Measurements from ENCODE around the gene PCDHB10. TPM values are rescaled to one million over a fixed set of nuclear protein-coding genes. Genes with fewer than 3 reads are reported as not detected.
"Not testable (repeated sequence)": the region's sequence is repeated elsewhere in the genome, so short reads cannot be mapped to it uniquely, and the experiment has no call there.

The PCDHB10 gene
- total and polyA plus RNA-seq, 4 experiments from 2014 or later, result 0.15 TPM; not detected in 3

DNA sequence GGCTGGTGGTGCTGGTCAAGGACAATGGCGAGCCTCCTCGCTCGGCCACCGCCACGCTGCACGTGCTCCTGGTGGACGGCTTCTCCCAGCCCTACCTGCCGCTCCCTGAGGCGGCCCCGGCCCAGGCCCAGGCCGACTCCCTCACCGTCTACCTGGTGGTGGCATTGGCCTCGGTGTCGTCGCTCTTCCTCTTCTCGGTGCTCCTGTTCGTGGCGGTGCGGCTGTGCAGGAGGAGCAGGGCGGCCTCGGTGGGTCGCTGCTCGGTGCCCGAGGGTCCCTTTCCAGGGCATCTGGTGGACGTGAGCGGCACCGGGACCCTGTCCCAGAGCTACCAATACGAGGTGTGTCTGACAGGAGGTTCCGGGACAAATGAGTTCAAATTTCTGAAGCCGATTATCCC is 33.3 kb downstream of the PCDHB10 start:
- DNase-seq; H3K36me3 Mint-ChIP-seq; H3K27ac ChIP-seq (ENCODE audit: low read depth, low read length); H3K4me3 Mint-ChIP-seq; H3K4me1 Mint-ChIP-seq; H3K36me3 ChIP-seq (ENCODE audit: insufficient read depth, low read length); H3K4me3 ChIP-seq (ENCODE audit: low read length in 2 of 2); H3K9me3 ChIP-seq (ENCODE audit: control insufficient read depth in 1 of 2, low read length in 2 of 2); H3K4me1 ChIP-seq (ENCODE audit: insufficient read depth, low read length); intact Hi-C loops (cut with micrococcal nuclease); CTCF ChIA-PET (ENCODE audit: partially characterized antibody); H3K27ac Mint-ChIP-seq; POLR2A ChIA-PET (ENCODE audit: partially characterized antibody): not testable (repeated sequence)
- peaks cover 27 to 32% of the 10 kb centered on the region in 2 donors for H3K27me3 Mint-ChIP-seq
- peaks cover 2 to 48% (median 31%) of the 10 kb centered on the region in 8 donors for H3K9me3 Mint-ChIP-seq
- H3K27me3 ChIP-seq (ENCODE audit: insufficient read depth, low read length), result peaks cover 12% of the 10 kb centered on the region

DNA sequence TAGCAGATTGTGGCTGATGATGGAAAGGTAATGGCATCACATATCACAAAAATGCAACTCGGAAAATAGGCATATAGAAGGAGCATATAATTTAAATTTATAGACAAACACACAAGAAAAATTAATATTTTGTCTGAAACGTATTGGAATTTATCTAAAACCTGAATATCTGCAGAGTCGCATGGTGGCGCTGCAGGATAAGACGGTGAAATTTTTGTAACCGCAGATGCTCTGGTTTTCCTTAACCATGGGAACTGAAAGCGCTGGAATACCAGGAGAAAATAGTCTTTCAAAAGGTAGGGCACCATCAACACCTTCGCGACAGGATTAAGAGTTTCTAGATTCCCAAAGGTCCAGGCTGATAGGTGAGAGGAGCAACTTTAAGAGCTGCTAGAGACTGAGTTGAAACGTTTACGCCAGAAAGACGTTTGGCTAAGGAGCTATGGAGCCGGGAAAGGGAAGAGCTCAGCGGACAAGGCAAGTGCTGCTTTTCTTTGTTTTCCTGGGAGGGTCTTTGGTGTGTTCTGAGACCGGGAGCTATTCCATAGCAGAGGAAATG is 42.0 kb downstream of the PCDHB10 start:
- H3K36me3 ChIP-seq (ENCODE audit: insufficient read depth, low read length), result no peaks in the 10 kb centered on the region
- Mint-ChIP-seq H3K27ac (no peak overlapping the region), H3K27me3 (peaks cover 18 to 32% of the 10 kb centered on the region in 2 donors)

DNA sequence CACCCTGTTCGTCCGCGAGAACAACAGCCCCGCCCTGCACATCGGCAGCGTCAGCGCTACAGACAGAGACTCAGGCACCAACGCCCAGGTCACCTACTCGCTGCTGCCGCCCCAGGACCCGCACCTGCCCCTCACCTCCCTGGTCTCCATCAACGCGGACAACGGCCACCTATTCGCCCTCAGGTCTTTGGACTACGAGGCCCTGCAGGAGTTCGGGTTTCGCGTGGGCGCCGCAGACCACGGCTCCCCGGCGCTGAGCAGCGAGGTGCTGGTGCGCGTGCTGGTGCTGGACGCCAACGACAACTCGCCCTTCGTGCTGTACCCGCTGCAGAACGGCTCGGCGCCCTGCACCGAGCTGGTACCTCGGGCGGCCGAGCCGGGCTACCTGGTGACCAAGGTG is 43.8 kb downstream of the PCDHB10 start:
- H3K27ac ChIP-seq (ENCODE audit: low read depth, low read length); H3K4me3 ChIP-seq (ENCODE audit: low read length in 2 of 2); H3K27me3 ChIP-seq (ENCODE audit: insufficient read depth, low read length); H3K4me3 Mint-ChIP-seq; H3K36me3 Mint-ChIP-seq; H3K4me1 ChIP-seq (ENCODE audit: insufficient read depth, low read length); intact Hi-C loops (cut with micrococcal nuclease); H3K36me3 ChIP-seq (ENCODE audit: insufficient read depth, low read length); H3K4me1 Mint-ChIP-seq; H3K27ac Mint-ChIP-seq; DNase-seq; CTCF ChIA-PET (ENCODE audit: partially characterized antibody); POLR2A ChIA-PET (ENCODE audit: partially characterized antibody); H3K9me3 ChIP-seq (ENCODE audit: control insufficient read depth in 1 of 2, low read length in 2 of 2): not testable (repeated sequence)
- peaks cover 23 to 41% of the 10 kb centered on the region in 2 donors for H3K27me3 Mint-ChIP-seq
- peaks cover 7 to 86% (median 74%) of the 10 kb centered on the region in 8 donors for H3K9me3 Mint-ChIP-seq

More for the DNA sequence above, 42.0 kb downstream of the PCDHB10 start:
- H3K4me3 ChIP-seq (ENCODE audit: low read length in 2 of 2), result no peak overlapping the region
- DNase-seq, result no peak
- H3K27ac ChIP-seq (ENCODE audit: low read depth, low read length), result no peak overlapping the region
- CTCF ChIA-PET (ENCODE audit: partially characterized antibody), result interaction anchor here (0.8 kb wide), 1 partner anchor 324 kb away, joined by 3 read pairs; no protein-coding TSS in a partner anchor
- peak overlapping the region in 2 of 8 donors; percentile 9 to 13 for H3K4me3 Mint-ChIP-seq
- POLR2A ChIA-PET (ENCODE audit: partially characterized antibody), result no interaction called here
- H3K27me3 ChIP-seq (ENCODE audit: insufficient read depth, low read length), result peaks cover 6% of the 10 kb centered on the region
- intact Hi-C loops (cut with micrococcal nuclease), result no loop called here
- H3K9me3 ChIP-seq (ENCODE audit: control insufficient read depth in 1 of 2, low read length in 2 of 2), result no peaks in the 10 kb centered on the region
- H3K4me1 Mint-ChIP-seq, result no peaks in the 10 kb centered on the region
- H3K36me3 Mint-ChIP-seq, result no peaks in the 10 kb centered on the region
- H3K9me3 Mint-ChIP-seq, result peaks cover 7 to 69% (median 63%) of the 10 kb centered on the region in 8 donors
- no peaks in the 10 kb centered on the region for H3K4me1 ChIP-seq (ENCODE audit: insufficient read depth, low read length)

DNA sequence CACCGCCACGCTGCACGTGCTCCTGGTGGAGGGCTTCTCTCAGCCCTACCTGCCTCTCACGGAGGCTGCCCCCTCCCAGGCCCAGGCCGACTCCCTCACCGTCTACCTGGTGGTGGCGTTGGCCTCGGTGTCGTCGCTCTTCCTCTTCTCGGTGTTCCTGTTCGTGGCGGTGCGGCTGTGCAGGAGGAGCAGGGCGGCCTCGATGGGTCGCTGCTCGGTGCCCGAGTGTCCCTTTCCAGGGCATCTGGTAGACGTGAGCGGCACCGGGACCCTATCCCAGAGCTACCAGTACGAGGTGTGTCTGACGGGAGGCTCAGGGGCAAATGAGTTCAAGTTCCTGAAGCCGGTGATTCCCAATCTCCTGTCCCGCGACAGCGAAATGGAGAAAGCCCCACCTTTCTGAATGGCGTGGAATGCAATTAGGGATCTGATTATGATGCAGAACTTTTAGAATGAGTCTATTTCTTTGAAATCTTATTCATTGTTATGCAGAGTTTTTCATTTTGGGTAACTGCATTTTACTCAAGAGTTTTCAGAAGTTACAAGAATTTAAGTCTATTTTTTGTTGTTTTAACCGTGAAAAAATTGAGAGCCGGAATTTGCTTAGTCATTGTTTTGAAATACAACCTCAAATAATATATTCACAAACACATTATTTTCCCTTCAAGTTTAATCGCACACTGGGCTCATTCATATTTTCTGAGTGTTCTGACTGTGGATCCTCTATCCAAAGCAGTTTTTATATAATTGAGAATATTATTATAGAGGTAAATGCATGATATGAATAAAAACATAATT is 44.6 kb downstream of the PCDHB10 start:
- no peaks in the 10 kb centered on the region for H3K36me3 ChIP-seq (ENCODE audit: insufficient read depth, low read length)
- H3K36me3 Mint-ChIP-seq, result peaks cover 3 to 4% of the 10 kb centered on the region in 2 donors
- peaks cover 25 to 44% of the 10 kb centered on the region in 2 donors for H3K27me3 Mint-ChIP-seq
- H3K9me3 ChIP-seq (ENCODE audit: control insufficient read depth in 1 of 2, low read length in 2 of 2), result peaks cover 0 to 6% of the 10 kb centered on the region in 2 donors
- CTCF ChIA-PET (ENCODE audit: partially characterized antibody), result no interaction called here
- no peaks in the 10 kb centered on the region for H3K4me1 Mint-ChIP-seq
- no peak overlapping the region for H3K27ac ChIP-seq (ENCODE audit: low read depth, low read length)
- intact Hi-C loops (cut with micrococcal nuclease), result no loop called here
- no peak for DNase-seq
- H3K9me3 Mint-ChIP-seq, result peaks cover 7 to 82% (median 69%) of the 10 kb centered on the region in 8 donors
- H3K27me3 ChIP-seq (ENCODE audit: insufficient read depth, low read length), result peaks cover 6% of the 10 kb centered on the region
- H3K4me1 ChIP-seq (ENCODE audit: insufficient read depth, low read length), result no peaks in the 10 kb centered on the region
- H3K4me3 ChIP-seq (ENCODE audit: low read length in 2 of 2), result no peak overlapping the region
- peak overlapping the region in 1 of 7 donors; percentile 64 for H3K27ac Mint-ChIP-seq
- POLR2A ChIA-PET (ENCODE audit: partially characterized antibody), result no interaction called here
- no peak overlapping the region for H3K4me3 Mint-ChIP-seq

DNA sequence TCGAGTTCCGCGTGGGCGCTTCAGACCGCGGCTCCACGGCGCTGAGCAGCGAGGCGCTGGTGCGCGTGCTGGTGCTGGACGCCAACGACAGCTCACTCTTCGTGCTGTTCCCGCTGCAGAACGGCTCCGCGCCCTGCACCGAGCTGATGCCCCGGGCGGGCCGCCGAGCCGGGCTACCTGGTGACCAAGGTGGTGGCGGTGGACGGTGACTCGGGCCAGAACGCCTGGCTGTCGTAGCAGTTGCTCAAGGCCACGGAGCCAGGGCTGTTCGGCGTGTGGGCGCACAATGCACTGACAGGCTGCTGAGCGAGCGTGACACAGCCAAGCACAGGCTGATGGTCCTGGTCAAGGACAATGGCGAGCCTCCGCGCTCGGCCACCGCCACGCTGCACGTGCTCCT is 49.3 kb downstream of the PCDHB10 start:
- H3K4me3 Mint-ChIP-seq, result no peak overlapping the region
- H3K36me3 Mint-ChIP-seq, result peaks cover 13 to 15% of the 10 kb centered on the region in 2 donors
- H3K9me3 Mint-ChIP-seq, result peaks cover 6 to 89% (median 81%) of the 10 kb centered on the region in 8 donors
- peaks cover 0 to 19% of the 10 kb centered on the region in 2 donors for H3K9me3 ChIP-seq (ENCODE audit: control insufficient read depth in 1 of 2, low read length in 2 of 2)
- ChIA-PET CTCF (ENCODE audit: partially characterized antibody) (no interaction called here), POLR2A (ENCODE audit: partially characterized antibody) (no interaction called here)
- no peaks in the 10 kb centered on the region for H3K36me3 ChIP-seq (ENCODE audit: insufficient read depth, low read length)
- H3K27me3 ChIP-seq (ENCODE audit: insufficient read depth, low read length), result peaks cover 6% of the 10 kb centered on the region
- H3K4me1 Mint-ChIP-seq, result peaks cover 0 to 4% (median 3%) of the 10 kb centered on the region in 4 donors
- no peak overlapping the region for H3K27ac ChIP-seq (ENCODE audit: low read depth, low read length)
- no peak for DNase-seq
- no peak overlapping the region for H3K4me3 ChIP-seq (ENCODE audit: low read length in 2 of 2)
- H3K27ac Mint-ChIP-seq, result no peak overlapping the region
- no peaks in the 10 kb centered on the region for H3K4me1 ChIP-seq (ENCODE audit: insufficient read depth, low read length)
- intact Hi-C loops (cut with micrococcal nuclease), result no loop called here
- H3K27me3 Mint-ChIP-seq, result peaks cover 27 to 29% of the 10 kb centered on the region in 2 donors

Other genes with a start within 250 kb of the PCDHB10 start
Only the 30 nearest of the 37 such genes appear.
- not detected for gene PCDHB1, start 141.0 kb upstream of the PCDHB10 start, total RNA-seq
- not detected for gene PCDHB1, start 141.0 kb upstream of the PCDHB10 start, polyA plus RNA-seq
- 1 to 10 TPM in 1 of 2 experiments, under 1 TPM in 1; 0.28 to 1.3 TPM for gene PCDHB2, start 97.7 kb upstream of the PCDHB10 start, total RNA-seq
- gene PCDHB2, start 97.7 kb upstream of the PCDHB10 start, polyA plus RNA-seq, result under 1 TPM in 1 of 2 donors, not detected in 1; 0.08 TPM
- not detected for gene PCDHB3, start 91.9 kb upstream of the PCDHB10 start, total RNA-seq
- gene PCDHB3, start 91.9 kb upstream of the PCDHB10 start, polyA plus RNA-seq, result not detected
- gene PCDHB4, start 70.5 kb upstream of the PCDHB10 start, total RNA-seq, result not detected
- not detected for gene PCDHB4, start 70.5 kb upstream of the PCDHB10 start, polyA plus RNA-seq
- under 1 TPM in 1 of 2 experiments, not detected in 1; 0.17 TPM for gene PCDHB5, start 57.1 kb upstream of the PCDHB10 start, total RNA-seq
- gene PCDHB5, start 57.1 kb upstream of the PCDHB10 start, polyA plus RNA-seq, result not detected
- gene PCDHB6, start 42.3 kb upstream of the PCDHB10 start, total RNA-seq, result not detected
- not detected for gene PCDHB6, start 42.3 kb upstream of the PCDHB10 start, polyA plus RNA-seq
- gene PCDHB7, start 19.7 kb upstream of the PCDHB10 start, total RNA-seq, result not detected
- gene PCDHB7, start 19.7 kb upstream of the PCDHB10 start, polyA plus RNA-seq, result not detected
- gene PCDHB8, start 14.6 kb upstream of the PCDHB10 start, total RNA-seq, result not detected
- gene PCDHB8, start 14.6 kb upstream of the PCDHB10 start, polyA plus RNA-seq, result not detected
- gene PCDHB16, start 10.0 kb upstream of the PCDHB10 start, total RNA-seq, result not detected
- gene PCDHB16, start 10.0 kb upstream of the PCDHB10 start, polyA plus RNA-seq, result not detected
- gene PCDHB9, start 5.2 kb upstream of the PCDHB10 start, total RNA-seq, result under 1 TPM; 0.44 TPM
- under 1 TPM in 1 of 2 donors, not detected in 1; 0.62 TPM for gene PCDHB9, start 5.2 kb upstream of the PCDHB10 start, polyA plus RNA-seq
- gene PCDHB11, start 7.3 kb downstream of the PCDHB10 start, total RNA-seq, result not detected
- not detected for gene PCDHB11, start 7.3 kb downstream of the PCDHB10 start, polyA plus RNA-seq
- not detected for gene PCDHB12, start 16.4 kb downstream of the PCDHB10 start, total RNA-seq
- not detected for gene PCDHB12, start 16.4 kb downstream of the PCDHB10 start, polyA plus RNA-seq
- under 1 TPM; 0.09 to 0.11 TPM for gene PCDHB13, start 21.6 kb downstream of the PCDHB10 start, total RNA-seq
- gene PCDHB13, start 21.6 kb downstream of the PCDHB10 start, polyA plus RNA-seq, result not detected
- gene PCDHB14, start 31.0 kb downstream of the PCDHB10 start, total RNA-seq, result under 1 TPM; 0.14 to 0.15 TPM
- gene PCDHB14, start 31.0 kb downstream of the PCDHB10 start, polyA plus RNA-seq, result not detected
- gene PCDHB15, start 53.0 kb downstream of the PCDHB10 start, total RNA-seq, result under 1 TPM; 0.17 to 0.53 TPM
- gene PCDHB15, start 53.0 kb downstream of the PCDHB10 start, polyA plus RNA-seq, result not detected
- gene SLC25A2, start 111.7 kb downstream of the PCDHB10 start, total RNA-seq, result under 1 TPM; 0.38 to 0.91 TPM
- gene SLC25A2, start 111.7 kb downstream of the PCDHB10 start, polyA plus RNA-seq, result not detected
- 100 to 1,000 TPM; 109 to 119 TPM for gene TAF7, start 128.4 kb downstream of the PCDHB10 start, total RNA-seq
- 100 to 1,000 TPM; 165 to 216 TPM for gene TAF7, start 128.4 kb downstream of the PCDHB10 start, polyA plus RNA-seq
- gene PCDHGA1, start 138.2 kb downstream of the PCDHB10 start, total RNA-seq, result under 1 TPM; 0.58 to 0.78 TPM
- gene PCDHGA1, start 138.2 kb downstream of the PCDHB10 start, polyA plus RNA-seq, result not detected
- under 1 TPM; 0.19 to 0.23 TPM for gene PCDHGA2, start 146.4 kb downstream of the PCDHB10 start, total RNA-seq
- not detected for gene PCDHGA2, start 146.4 kb downstream of the PCDHB10 start, polyA plus RNA-seq
- under 1 TPM; 0.17 to 0.26 TPM for gene PCDHGA3, start 151.5 kb downstream of the PCDHB10 start, total RNA-seq
- gene PCDHGA3, start 151.5 kb downstream of the PCDHB10 start, polyA plus RNA-seq, result under 1 TPM in 1 of 2 donors, not detected in 1; 0.23 TPM
- under 1 TPM; 0.17 to 0.26 TPM for gene PCDHGB1, start 157.7 kb downstream of the PCDHB10 start, total RNA-seq
- not detected for gene PCDHGB1, start 157.7 kb downstream of the PCDHB10 start, polyA plus RNA-seq
- gene PCDHGA4, start 162.7 kb downstream of the PCDHB10 start, total RNA-seq, result under 1 TPM in 1 of 2 experiments, not detected in 1; 0.47 TPM
- not detected for gene PCDHGA4, start 162.7 kb downstream of the PCDHB10 start, polyA plus RNA-seq
- gene PCDHGB2, start 167.6 kb downstream of the PCDHB10 start, total RNA-seq, result under 1 TPM; 0.55 to 0.64 TPM
- not detected for gene PCDHGB2, start 167.6 kb downstream of the PCDHB10 start, polyA plus RNA-seq
- gene PCDHGA5, start 171.8 kb downstream of the PCDHB10 start, total RNA-seq, result under 1 TPM; 0.28 to 0.44 TPM
- not detected for gene PCDHGA5, start 171.8 kb downstream of the PCDHB10 start, polyA plus RNA-seq
- gene PCDHGB3, start 177.9 kb downstream of the PCDHB10 start, total RNA-seq, result under 1 TPM; 0.50 to 0.76 TPM
- not detected for gene PCDHGB3, start 177.9 kb downstream of the PCDHB10 start, polyA plus RNA-seq
- gene PCDHGA6, start 181.5 kb downstream of the PCDHB10 start, total RNA-seq, result under 1 TPM; 0.50 to 0.76 TPM
- under 1 TPM in 1 of 2 donors, not detected in 1; 0.03 TPM for gene PCDHGA6, start 181.5 kb downstream of the PCDHB10 start, polyA plus RNA-seq
- gene PCDHGA7, start 190.4 kb downstream of the PCDHB10 start, total RNA-seq, result under 1 TPM; 0.26 to 0.44 TPM
- not detected for gene PCDHGA7, start 190.4 kb downstream of the PCDHB10 start, polyA plus RNA-seq
- gene PCDHGB4, start 195.3 kb downstream of the PCDHB10 start, total RNA-seq, result under 1 TPM; 0.19 to 0.23 TPM
- under 1 TPM in 1 of 2 donors, not detected in 1; 0.13 TPM for gene PCDHGB4, start 195.3 kb downstream of the PCDHB10 start, polyA plus RNA-seq
- gene PCDHGA8, start 200.3 kb downstream of the PCDHB10 start, total RNA-seq, result under 1 TPM in 1 of 2 experiments, not detected in 1; 0.17 TPM
- gene PCDHGA8, start 200.3 kb downstream of the PCDHB10 start, polyA plus RNA-seq, result not detected
- gene PCDHGB5, start 205.6 kb downstream of the PCDHB10 start, total RNA-seq, result under 1 TPM; 0.42 to 0.49 TPM
- under 1 TPM in 1 of 2 donors, not detected in 1; 0.39 TPM for gene PCDHGB5, start 205.6 kb downstream of the PCDHB10 start, polyA plus RNA-seq

Measured in CD4-positive, alpha-beta memory T cell (primary cell).